ENCODE measurements around the gene XRCC6.
A peak's percentile ranks its signal among the peaks of the same experiment; 100 is the strongest.
"Not testable (repeated sequence)": the region's sequence is repeated elsewhere in the genome, so short reads cannot be mapped to it uniquely, and the experiment has no call there.

XRCC6 gene

GRCh38 chr22:41650229-41650628 lies 29.1 kb downstream of the XRCC6 start:
- TF ChIP-seq POLR2A (IDR thresholded peaks at IDR 0.05; ENCODE audit: low read depth, low read length) = no peak
- FAIRE-seq (no peak), DNase-seq (ENCODE audit: insufficient read length, low spot score) (no peak)

- FAIRE-seq (no peak), DNase-seq (ENCODE audit: insufficient read length, low spot score) (no peak)
- no peak for TF ChIP-seq POLR2A (IDR thresholded peaks at IDR 0.05; ENCODE audit: low read depth, low read length)
Measured at GRCh38 chr22:41650821-41651220, 29.7 kb downstream of the XRCC6 start.

GRCh38 chr22:41654322-41654721 lies 33.2 kb downstream of the XRCC6 start:
- FAIRE-seq = no peak
- DNase-seq (ENCODE audit: insufficient read length, low spot score) = no peak
- TF ChIP-seq POLR2A (IDR thresholded peaks at IDR 0.05; ENCODE audit: low read depth, low read length) = no peak

- DNase-seq (ENCODE audit: insufficient read length, low spot score) = no peak
- no peak for TF ChIP-seq POLR2A (IDR thresholded peaks at IDR 0.05; ENCODE audit: low read depth, low read length)
- no peak for FAIRE-seq
Measured at GRCh38 chr22:41656556-41656955, 35.5 kb downstream of the XRCC6 start.

- no peak for TF ChIP-seq POLR2A (IDR thresholded peaks at IDR 0.05; ENCODE audit: low read depth, low read length)
- no peak for DNase-seq (ENCODE audit: insufficient read length, low spot score)
- no peak for FAIRE-seq
Measured at GRCh38 chr22:41657709-41658108, 36.6 kb downstream of the XRCC6 start.

- FAIRE-seq = no peak
- TF ChIP-seq POLR2A (IDR thresholded peaks at IDR 0.05; ENCODE audit: low read depth, low read length) = no peak
- DNase-seq (ENCODE audit: insufficient read length, low spot score) = no peak
Measured at GRCh38 chr22:41658869-41659268, 37.8 kb downstream of the XRCC6 start.

GRCh38 chr22:41659941-41660340 lies 38.8 kb downstream of the XRCC6 start:
- FAIRE-seq (no peak), DNase-seq (ENCODE audit: insufficient read length, low spot score) (no peak)
- TF ChIP-seq POLR2A (IDR thresholded peaks at IDR 0.05; ENCODE audit: low read depth, low read length) = no peak

GRCh38 chr22:41660416-41660815 lies 39.3 kb downstream of the XRCC6 start:
- FAIRE-seq = no peak
- TF ChIP-seq POLR2A (IDR thresholded peaks at IDR 0.05; ENCODE audit: low read depth, low read length) = no peak
- no peak for DNase-seq (ENCODE audit: insufficient read length, low spot score)

- FAIRE-seq = no peak
- DNase-seq (ENCODE audit: insufficient read length, low spot score) = no peak
Measured at GRCh38 chr22:41661088-41661487, 40.0 kb downstream of the XRCC6 start.

GRCh38 chr22:41661713-41662112 lies 40.6 kb downstream of the XRCC6 start:
- FAIRE-seq (no peak), DNase-seq (ENCODE audit: insufficient read length, low spot score) (no peak)
- TF ChIP-seq POLR2A (IDR thresholded peaks at IDR 0.05; ENCODE audit: low read depth, low read length) = no peak

More at GRCh38 chr22:41661088-41661487, 40.0 kb downstream of the XRCC6 start:
- no peak for TF ChIP-seq POLR2A (IDR thresholded peaks at IDR 0.05; ENCODE audit: low read depth, low read length)

GRCh38 chr22:41663594-41663993 lies 42.5 kb downstream of the XRCC6 start:
- DNase-seq (ENCODE audit: insufficient read length, low spot score); FAIRE-seq: not testable (repeated sequence)

GRCh38 chr22:41664490-41664889 lies 43.4 kb downstream of the XRCC6 start:
- TF ChIP-seq POLR2A (IDR thresholded peaks at IDR 0.05; ENCODE audit: low read depth, low read length) = no peak
- FAIRE-seq = no peak
- DNase-seq (ENCODE audit: insufficient read length, low spot score) = no peak

GRCh38 chr22:41664951-41665350 lies 43.9 kb downstream of the XRCC6 start:
- FAIRE-seq (no peak), DNase-seq (ENCODE audit: insufficient read length, low spot score) (no peak)
- no peak for TF ChIP-seq POLR2A (IDR thresholded peaks at IDR 0.05; ENCODE audit: low read depth, low read length)

GRCh38 chr22:41668971-41669911 lies 48.1 kb downstream of the XRCC6 start:
- peak; percentile 15 for DNase-seq (ENCODE audit: insufficient read length, low spot score)
- no peak for FAIRE-seq
- no peak for TF ChIP-seq POLR2A (IDR thresholded peaks at IDR 0.05; ENCODE audit: low read depth, low read length)

- not testable (repeated sequence) for FAIRE-seq; DNase-seq (ENCODE audit: insufficient read length, low spot score)
Measured at GRCh38 chr22:41672096-41672495, 51.0 kb downstream of the XRCC6 start.
